ENCODE measurements around the gene IFNW1.
"Not testable (repeated sequence)": the region's sequence is repeated elsewhere in the genome, so short reads cannot be mapped to it uniquely, and the experiment has no call there.

Gene IFNW1

GRCh38 chr9:21141427-21141882, at the start of gene IFNW1:
TSS of gene IFNW1 (minus strand) at chr9:21141832. CDS start at chr9:21141570, 262 bp downstream.
- no peak within 1 kb of the TSS for H3K4me3 Mint-ChIP-seq
- peaks cover 2% of the 10 kb centered on the region for H3K36me3 Mint-ChIP-seq
- no peaks in the 10 kb centered on the region for H3K27me3 Mint-ChIP-seq
- H3K9me3 Mint-ChIP-seq (ENCODE audit: low read depth), result no peaks in the 10 kb centered on the region
- peaks cover 17% of the 10 kb centered on the region for H3K4me1 Mint-ChIP-seq (ENCODE audit: low read depth)
- H3K27ac Mint-ChIP-seq, result no peak within 1 kb of the TSS

GRCh38 chr9:21187487-21187886, 45.9 kb upstream of the IFNW1 start, which contains the start of gene IFNA4:
TSS of gene IFNA4 (minus strand) at chr9:21187587. CDS start at chr9:21187531, 56 bp downstream.
- not testable (repeated sequence) for H3K4me1 Mint-ChIP-seq (ENCODE audit: low read depth); H3K27ac Mint-ChIP-seq; H3K9me3 Mint-ChIP-seq (ENCODE audit: low read depth); H3K4me3 Mint-ChIP-seq; H3K36me3 Mint-ChIP-seq; H3K27me3 Mint-ChIP-seq

GRCh38 chr9:21182810-21183736, 41.4 kb upstream of the IFNW1 start:
- not testable (repeated sequence) for H3K27ac Mint-ChIP-seq; H3K27me3 Mint-ChIP-seq; H3K36me3 Mint-ChIP-seq; H3K4me3 Mint-ChIP-seq; H3K4me1 Mint-ChIP-seq (ENCODE audit: low read depth); H3K9me3 Mint-ChIP-seq (ENCODE audit: low read depth)

GRCh38 chr9:21174671-21175070, 33.0 kb upstream of the IFNW1 start:
- no peak overlapping the region for H3K27ac Mint-ChIP-seq
- no peaks in the 10 kb centered on the region for H3K4me1 Mint-ChIP-seq (ENCODE audit: low read depth)
- no peaks in the 10 kb centered on the region for H3K36me3 Mint-ChIP-seq
- H3K9me3 Mint-ChIP-seq (ENCODE audit: low read depth), result no peaks in the 10 kb centered on the region
- peaks cover 1% of the 10 kb centered on the region for H3K27me3 Mint-ChIP-seq
- no peak overlapping the region for H3K4me3 Mint-ChIP-seq

GRCh38 chr9:21172156-21172555, 30.5 kb upstream of the IFNW1 start:
- Mint-ChIP-seq H3K4me1 (ENCODE audit: low read depth) (no peaks in the 10 kb centered on the region), H3K4me3 (no peak overlapping the region), H3K9me3 (ENCODE audit: low read depth) (no peaks in the 10 kb centered on the region), H3K27me3 (no peaks in the 10 kb centered on the region), H3K27ac (no peak overlapping the region), H3K36me3 (no peaks in the 10 kb centered on the region)

GRCh38 chr9:21171351-21171750, 29.7 kb upstream of the IFNW1 start:
- no peak overlapping the region for H3K4me3 Mint-ChIP-seq
- no peaks in the 10 kb centered on the region for H3K4me1 Mint-ChIP-seq (ENCODE audit: low read depth)

GRCh38 chr9:21166560-21166959, 24.9 kb upstream of the IFNW1 start, which contains the start of gene IFNA21:
TSS of gene IFNA21 (minus strand) at chr9:21166660. CDS start at chr9:21166612, 48 bp downstream.
- not testable (repeated sequence) for H3K27me3 Mint-ChIP-seq; H3K27ac Mint-ChIP-seq; H3K36me3 Mint-ChIP-seq; H3K4me3 Mint-ChIP-seq; H3K9me3 Mint-ChIP-seq (ENCODE audit: low read depth)
- H3K4me1 Mint-ChIP-seq (ENCODE audit: low read depth), result peaks cover 19% of the 10 kb centered on the region

More at GRCh38 chr9:21171351-21171750, 29.7 kb upstream of the IFNW1 start:
- Mint-ChIP-seq H3K9me3 (ENCODE audit: low read depth) (no peaks in the 10 kb centered on the region), H3K27me3 (no peaks in the 10 kb centered on the region), H3K27ac (no peak overlapping the region), H3K36me3 (no peaks in the 10 kb centered on the region)

GRCh38 chr9:21165516-21165915, 23.9 kb upstream of the IFNW1 start:
- H3K4me3 Mint-ChIP-seq, result no peak overlapping the region
- no peak overlapping the region for H3K27ac Mint-ChIP-seq
- no peaks in the 10 kb centered on the region for H3K27me3 Mint-ChIP-seq
- no peaks in the 10 kb centered on the region for H3K9me3 Mint-ChIP-seq (ENCODE audit: low read depth)
- no peaks in the 10 kb centered on the region for H3K36me3 Mint-ChIP-seq
- peaks cover 28% of the 10 kb centered on the region for H3K4me1 Mint-ChIP-seq (ENCODE audit: low read depth)

GRCh38 chr9:21160178-21160577, 18.5 kb upstream of the IFNW1 start:
- no peaks in the 10 kb centered on the region for H3K36me3 Mint-ChIP-seq
- no peaks in the 10 kb centered on the region for H3K27me3 Mint-ChIP-seq
- no peak overlapping the region for H3K27ac Mint-ChIP-seq
- peaks cover 41% of the 10 kb centered on the region for H3K4me1 Mint-ChIP-seq (ENCODE audit: low read depth)
- no peaks in the 10 kb centered on the region for H3K9me3 Mint-ChIP-seq (ENCODE audit: low read depth)
- H3K4me3 Mint-ChIP-seq, result peak overlapping the region; percentile 58

- Mint-ChIP-seq H3K9me3 (ENCODE audit: low read depth) (no peaks in the 10 kb centered on the region), H3K4me3 (no peak overlapping the region), H3K27ac (no peak overlapping the region), H3K36me3 (no peaks in the 10 kb centered on the region), H3K27me3 (no peaks in the 10 kb centered on the region), H3K4me1 (ENCODE audit: low read depth) (peaks cover 18% of the 10 kb centered on the region)
These were observed 13.9 kb upstream of the IFNW1 start for GRCh38 chr9:21155501-21155900.

- H3K27me3 Mint-ChIP-seq, result no peaks in the 10 kb centered on the region
- H3K27ac Mint-ChIP-seq, result no peak overlapping the region
- peaks cover 3% of the 10 kb centered on the region for H3K36me3 Mint-ChIP-seq
- no peaks in the 10 kb centered on the region for H3K9me3 Mint-ChIP-seq (ENCODE audit: low read depth)
- H3K4me1 Mint-ChIP-seq (ENCODE audit: low read depth), result peaks cover 8% of the 10 kb centered on the region
- H3K4me3 Mint-ChIP-seq, result no peak overlapping the region
These were observed 12.5 kb upstream of the IFNW1 start for GRCh38 chr9:21154018-21154608.

GRCh38 chr9:21153336-21154017, 11.8 kb upstream of the IFNW1 start:
- Mint-ChIP-seq H3K4me1 (ENCODE audit: low read depth) (peaks cover 6% of the 10 kb centered on the region), H3K9me3 (ENCODE audit: low read depth) (no peaks in the 10 kb centered on the region), H3K36me3 (peaks cover 7% of the 10 kb centered on the region), H3K27ac (no peak overlapping the region), H3K4me3 (no peak overlapping the region), H3K27me3 (no peaks in the 10 kb centered on the region)

- H3K4me3 Mint-ChIP-seq, result no peak overlapping the region
These were observed 3.0 kb upstream of the IFNW1 start for GRCh38 chr9:21144603-21145002.

GRCh38 chr9:21137020-21137419, 4.6 kb downstream of the IFNW1 start:
- Mint-ChIP-seq H3K27me3 (no peaks in the 10 kb centered on the region), H3K9me3 (ENCODE audit: low read depth) (no peaks in the 10 kb centered on the region), H3K4me1 (ENCODE audit: low read depth) (peaks cover 6% of the 10 kb centered on the region), H3K36me3 (no peaks in the 10 kb centered on the region), H3K4me3 (no peak overlapping the region), H3K27ac (no peak overlapping the region)

More at GRCh38 chr9:21144603-21145002, 3.0 kb upstream of the IFNW1 start:
- no peaks in the 10 kb centered on the region for H3K27me3 Mint-ChIP-seq
- no peaks in the 10 kb centered on the region for H3K9me3 Mint-ChIP-seq (ENCODE audit: low read depth)
- peak overlapping the region; percentile 8 for H3K27ac Mint-ChIP-seq
- H3K36me3 Mint-ChIP-seq, result peaks cover 8% of the 10 kb centered on the region
- peaks cover 17% of the 10 kb centered on the region for H3K4me1 Mint-ChIP-seq (ENCODE audit: low read depth)

- H3K27ac Mint-ChIP-seq, result no peak overlapping the region
- no peak overlapping the region for H3K4me3 Mint-ChIP-seq
- no peaks in the 10 kb centered on the region for H3K9me3 Mint-ChIP-seq (ENCODE audit: low read depth)
- H3K27me3 Mint-ChIP-seq, result no peaks in the 10 kb centered on the region
- H3K36me3 Mint-ChIP-seq, result no peaks in the 10 kb centered on the region
- H3K4me1 Mint-ChIP-seq (ENCODE audit: low read depth), result no peaks in the 10 kb centered on the region
These were observed 5.9 kb downstream of the IFNW1 start for GRCh38 chr9:21135736-21136135.

Measured in activated naive CD8-positive, alpha-beta T cell (primary cell).